H1 (cell line): Measurements from ENCODE around the gene RDH16. TPM values are rescaled to one million over a fixed set of nuclear protein-coding genes. Genes with fewer than 3 reads are reported as not detected.

Experiments
- CTCF ChIA-PET: fragments of 300-600 bp; sonication (Branson Sonifier 250); formaldehyde crosslinking; loops from one replicate; lab custom pipeline; 2021; ENCODE audit not compliant: partially characterized antibody; lab: Charles Lee
- POLR2A ChIA-PET: fragments of 300-600 bp; sonication (Branson Sonifier 250); formaldehyde crosslinking; loops from one replicate; lab custom pipeline; 2021; ENCODE audit warnings: inconsistent platforms; ENCODE audit not compliant: partially characterized antibody; lab: Charles Lee
- DNase-seq, 2 experiments: peaks; one replicate each; pipeline versions ENCODE4 v3.0.0 to v3.0.0-alpha.2; 2010 to 2022; ENCODE audit warnings: low spot score in 2 of 2, low read depth in 1 of 2, mixed read lengths in 1 of 2
- FAIRE-seq: peaks from 2 replicates; lab custom pipeline; 2011; peaks lifted over from hg19 to GRCh38; lab: Jason Lieb, UNC
- H2AFZ ChIP-seq: 2 replicates; pipeline ENCODE4 v1.8.1; 2012; ENCODE audit warnings: low read length, inconsistent platforms
- H2AK5ac ChIP-seq: 2 replicates; pipeline ENCODE4 v1.6.1; 2013; ENCODE audit warnings: low read depth, low read length
- H2BK120ac ChIP-seq: replicated peaks from 2 replicates; pipeline ENCODE3; 2013; ENCODE audit warnings: low read depth, low read length, inconsistent platforms
- H2BK12ac ChIP-seq: 2 replicates; pipeline ENCODE4 v1.6.1; 2013; ENCODE audit warnings: low read depth, low read length
- H2BK15ac ChIP-seq: 2 replicates; pipeline ENCODE4 v1.6.1; 2013; ENCODE audit warnings: low read length
- H2BK20ac ChIP-seq: 2 replicates; pipeline ENCODE4 v1.6.1; 2013; ENCODE audit warnings: low read length
- H2BK5ac ChIP-seq: 2 replicates; pipeline ENCODE4 v1.6.1; 2013; ENCODE audit warnings: low read depth, low read length
- H3K14ac ChIP-seq: 2 replicates; pipeline ENCODE4 v1.6.1; 2013; ENCODE audit warnings: inconsistent platforms; ENCODE audit not compliant: insufficient read length
- H3K18ac ChIP-seq: 2 replicates; pipeline ENCODE4 v1.6.1; 2013; ENCODE audit warnings: low read length; ENCODE audit errors: extremely low read depth
- H3K23ac ChIP-seq: 2 replicates; pipeline ENCODE4 v1.6.1; 2013; ENCODE audit warnings: inconsistent platforms; ENCODE audit not compliant: insufficient read length
- H3K23me2 ChIP-seq: 2 replicates; pipeline ENCODE4 v1.6.1; 2013; ENCODE audit warnings: low read depth, low read length
- H3K27ac ChIP-seq: 2 replicates; pipeline ENCODE4 v1.6.1; 2011; ENCODE audit warnings: low read depth, low read length, inconsistent platforms
- H3K27me3 ChIP-seq, 4 experiments: replicated peaks in 1 of 4; 1 replicate in 1 of 4; 2 replicates in 3 of 4; pipeline versions ENCODE4 v1.6.1 to v1.8.1; 2011 to 2013; ENCODE audit warnings: low read length in 3 of 4, mild to moderate bottlenecking in 3 of 4, inconsistent platforms in 2 of 4, mixed read lengths in 2 of 4, moderate library complexity in 1 of 4; ENCODE audit not compliant: control insufficient read depth in 3 of 4, insufficient read depth in 3 of 4; ENCODE audit errors: extremely low read depth in 1 of 4
- H3K36me3 ChIP-seq, 4 experiments: 2 replicates each; pipeline versions ENCODE4 v1.6.1 to v1.8.1; 2011 to 2013; ENCODE audit warnings: mild to moderate bottlenecking in 4 of 4, low read length in 3 of 4, moderate library complexity in 2 of 4, control low read depth in 1 of 4, inconsistent platforms in 1 of 4; ENCODE audit not compliant: insufficient read depth in 4 of 4, control insufficient read depth in 2 of 4
- H3K4ac ChIP-seq: replicated peaks from 2 replicates; pipeline ENCODE3; 2013; ENCODE audit warnings: low read length, low read depth, mixed read lengths, inconsistent platforms; ENCODE audit not compliant: insufficient read length
- H3K4me1 ChIP-seq, 4 experiments: replicated peaks in 1 of 4; 1 replicate in 1 of 4; 2 replicates in 3 of 4; pipeline versions ENCODE4 v1.6.1 to v1.8.1; 2011 to 2013; ENCODE audit warnings: low read length in 3 of 4, inconsistent platforms in 2 of 4, mixed read lengths in 1 of 4; ENCODE audit not compliant: insufficient read depth in 4 of 4, control insufficient read depth in 3 of 4
- H3K4me2 ChIP-seq, 2 experiments: 2 replicates each; pipeline versions ENCODE4 v1.6.1 to v1.8.1; 2011 to 2013; ENCODE audit warnings: low read depth in 2 of 2, low read length in 2 of 2, control low read depth in 1 of 2, inconsistent platforms in 1 of 2, mild to moderate bottlenecking in 1 of 2; ENCODE audit not compliant: insufficient read depth in 1 of 2
- H3K4me3 ChIP-seq, 4 experiments: fragments of 200-600, 300-600 bp in 1 of 4; sonication (generic), shearing (Covaris generic), sonication (Bioruptor Twin) in 1 of 4; 2 replicates each; pipeline versions ENCODE4 v1.5.1 to v1.8.1; 2011 to 2016; ENCODE audit warnings: low read length in 4 of 4, low read depth in 3 of 4, control low read depth in 2 of 4, inconsistent platforms in 2 of 4, mild to moderate bottlenecking in 2 of 4, mixed read lengths in 1 of 4, moderate library complexity in 1 of 4; ENCODE audit not compliant: insufficient read depth in 2 of 4; ENCODE audit errors: extremely low read depth in 1 of 4
- H3K56ac ChIP-seq: replicated peaks from 2 replicates; pipeline ENCODE3; 2013; ENCODE audit warnings: low read depth, mild to moderate bottlenecking, mixed read lengths, low read length, inconsistent platforms; ENCODE audit not compliant: insufficient read length
- H3K79me1 ChIP-seq: 2 replicates; pipeline ENCODE4 v1.6.1; 2013; ENCODE audit warnings: low read depth, low read length, control low read depth
- H3K79me2 ChIP-seq, 2 experiments: 2 replicates each; pipeline versions ENCODE4 v1.6.1 to v1.8.1; 2012 to 2013; ENCODE audit warnings: low read length in 2 of 2, mild to moderate bottlenecking in 2 of 2, inconsistent platforms in 1 of 2; ENCODE audit not compliant: insufficient read depth in 2 of 2, control insufficient read depth in 1 of 2
- H3K9ac ChIP-seq, 4 experiments: replicated peaks in 1 of 4; 1 replicate in 1 of 4; 2 replicates in 3 of 4; pipeline versions ENCODE4 v1.6.1 to v1.8.1; 2011 to 2013; ENCODE audit warnings: low read depth in 3 of 4, low read length in 3 of 4, control low read depth in 2 of 4, mild to moderate bottlenecking in 2 of 4, moderate library complexity in 2 of 4, inconsistent platforms in 1 of 4; ENCODE audit errors: extremely low read depth in 1 of 4
- H3K9me3 ChIP-seq, 2 experiments: 2 replicates each; pipeline versions ENCODE4 v1.6.1 to v1.8.1; 2012 to 2013; ENCODE audit warnings: mild to moderate bottlenecking in 2 of 2, moderate library complexity in 2 of 2, control low read depth in 1 of 2, inconsistent platforms in 1 of 2, low read depth in 1 of 2, low read length in 1 of 2, mixed read lengths in 1 of 2; ENCODE audit not compliant: insufficient read depth in 2 of 2
- H4K20me1 ChIP-seq, 2 experiments: replicated peaks in 1 of 2; 2 replicates each; pipeline versions ENCODE3 to v1.8.1; 2011 to 2013; ENCODE audit warnings: inconsistent platforms in 2 of 2, low read length in 2 of 2, mild to moderate bottlenecking in 1 of 2; ENCODE audit not compliant: insufficient read depth in 2 of 2, control insufficient read depth in 1 of 2
- H4K5ac ChIP-seq: 2 replicates; pipeline ENCODE4 v1.6.1; 2013; ENCODE audit warnings: low read length, low read depth, mixed read lengths, inconsistent platforms; ENCODE audit not compliant: insufficient read length
- H4K8ac ChIP-seq: 2 replicates; pipeline ENCODE4 v1.8.0; 2013; ENCODE audit warnings: mild to moderate bottlenecking, moderate library complexity, low read length, inconsistent platforms; ENCODE audit not compliant: insufficient read depth; ENCODE audit errors: extremely low read depth
- H4K91ac ChIP-seq: replicated peaks from 2 replicates; pipeline ENCODE3; 2013; ENCODE audit warnings: low read length, mixed read lengths, inconsistent platforms; ENCODE audit not compliant: insufficient read length
- BACH1 ChIP-seq: IDR thresholded peaks from 2 replicates; pipeline ENCODE4 v1.6.1; 2012; ENCODE audit warnings: low read length, improper control_type of control experiment
- CEBPB ChIP-seq: IDR thresholded peaks from 2 replicates; pipeline ENCODE4 v1.6.1; 2012; ENCODE audit warnings: low read depth, low read length
- PHF8 ChIP-seq: fragments of 200-600 bp; sonication (generic); conservative IDR thresholded peaks from 2 replicates; pipeline ENCODE4 v1.7.1; 2012; ENCODE audit warnings: low read depth, mild to moderate bottlenecking, inconsistent platforms, low read length, moderate library complexity
- WGBS, 2 experiments: shearing (Covaris generic) in 1 of 2; methylation state at CpG; one replicate each; pipeline versions ENCODE4 v1.1.6 to v1.1.7; 2013 to 2015; ENCODE audit warnings: low lambda C conversion rate in 2 of 2, mixed read lengths in 2 of 2, inconsistent platforms in 1 of 2, low coverage in 1 of 2, missing lambda C conversion rate in 1 of 2; ENCODE audit not compliant: insufficient replicate concordance in 2 of 2, insufficient coverage in 1 of 2, insufficient read length in 1 of 2; ENCODE audit errors: extremely low coverage in 1 of 2, missing lambda C conversion rate in 1 of 2; 5-methylcytosine and 5-hydroxymethylcytosine counted together
- polyA plus RNA-seq, 7 experiments: library from polyadenylated mRNA; depleted of rRNA in 3 of 7; stranded (reverse) in 5 of 7; unstranded in 2 of 7; fragments of >200 nt in 5 of 7; fragments of 200-250 nt in 2 of 7; gene quantifications; 1 replicate in 5 of 7; 2 replicates in 1 of 7; 4 replicates in 1 of 7; pipeline versions ENCODE4 v1.2.1 to v1.2.3, GENCODE V29; 2011 to 2013; ENCODE audit warnings: missing spikeins in 2 of 7, mixed read lengths in 2 of 7
- total RNA-seq: library from RNA; stranded (reverse); fragmentation: NEBNext Ultra II Directional; extraction: Animal tissue kit (Norgen Biotek cat#: 25700); gene quantifications from 2 replicates; pipeline ENCODE4 v1.2.1, GENCODE V29; 2021

The RDH16 gene
- total and polyA plus RNA-seq, 2 of the 8 experiments (the other 6 are each of a cell fraction or from before 2014, with no cell fraction given): 0.30 to 0.79 TPM

DNA sequence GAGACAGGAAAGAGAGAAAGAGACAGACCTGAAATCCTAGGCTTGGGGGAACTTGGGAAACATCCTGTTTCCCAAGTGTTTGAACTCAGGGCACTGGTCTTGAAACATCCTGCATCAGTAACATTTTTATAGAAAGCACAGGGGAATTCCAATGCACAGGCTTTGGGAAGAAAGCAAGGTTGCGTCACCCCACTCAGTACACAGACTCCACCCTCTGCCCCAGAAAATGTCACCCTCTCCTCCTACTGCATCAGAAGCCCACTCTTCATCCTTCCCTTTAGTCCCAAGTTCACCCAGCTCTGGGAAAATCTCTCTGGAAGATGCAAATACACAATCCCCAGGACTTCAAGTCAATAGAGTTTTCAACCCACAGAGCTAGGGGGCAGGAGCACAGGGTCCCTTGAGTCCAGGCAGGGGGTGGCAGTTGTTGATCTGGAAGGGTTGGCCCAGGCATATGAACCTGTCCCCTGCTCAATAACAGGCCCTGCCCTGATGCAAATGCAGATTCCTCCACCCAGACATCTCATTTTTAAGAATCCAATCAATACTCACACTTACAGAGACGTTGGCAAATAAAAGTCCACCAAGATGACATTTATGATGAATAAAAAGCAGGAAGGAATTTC, 1.7 kb downstream of the RDH16 start:
- no peak overlapping the region for H4K5ac ChIP-seq
- TF ChIP-seq BACH1: no peak
- TF ChIP-seq CEBPB: 0 out of 2 replicates have a peak, but pooled peaks have one; percentile 13
- no peak for TF ChIP-seq PHF8
- no peaks in the 10 kb centered on the region for H3K36me3 ChIP-seq
- no peaks in the 10 kb centered on the region for H3K79me2 ChIP-seq
- H2BK12ac ChIP-seq: no peak overlapping the region
- ChIA-PET CTCF (interaction anchor here (1.5 kb wide), 1 partner anchor 32 kb away, joined by 3 read pairs; no protein-coding TSS in a partner anchor), POLR2A (interaction anchor here (0.6 kb wide), 1 partner anchor 757 kb away, joined by 3 read pairs; no protein-coding TSS in a partner anchor)
- no peak overlapping the region for H3K56ac ChIP-seq
- H2BK5ac ChIP-seq: no peak overlapping the region
- no peak overlapping the region for H2AFZ ChIP-seq
- no peaks in the 10 kb centered on the region for H3K27me3 ChIP-seq
- H3K9me3 ChIP-seq: peaks cover 19 to 20% of the 10 kb centered on the region in 2 experiments
- no peak overlapping the region for H3K23ac ChIP-seq
- H4K8ac ChIP-seq: no peak overlapping the region
- no peak overlapping the region for H3K14ac ChIP-seq
- no peak for FAIRE-seq
- no peaks in the 10 kb centered on the region for H3K23me2 ChIP-seq
- no peak overlapping the region for H3K9ac ChIP-seq
- no peak overlapping the region for H3K27ac ChIP-seq
- DNase-seq: no peak
- no peak overlapping the region for H4K91ac ChIP-seq
- H3K4me2 ChIP-seq: no peak overlapping the region
- H2BK120ac ChIP-seq: no peak overlapping the region
- H3K18ac ChIP-seq: no peak overlapping the region
- H3K4ac ChIP-seq: no peak overlapping the region
- 95% methylated on average over 2 of the region's 2 CpGs; no CpG with 5 or more reads in 1 of the 2 experiments for WGBS, 2 experiments
- H3K4me3 ChIP-seq: no peak overlapping the region
- no peaks in the 10 kb centered on the region for H4K20me1 ChIP-seq
- H3K79me1 ChIP-seq: no peaks in the 10 kb centered on the region
- H2BK20ac ChIP-seq: no peak overlapping the region
- H3K4me1 ChIP-seq: no peaks in the 10 kb centered on the region
- H2AK5ac ChIP-seq: no peak overlapping the region
- no peak overlapping the region for H2BK15ac ChIP-seq
